GM12878 (cell line): ENCODE measurements around the gene ASAP3. TPM values are rescaled to one million over a fixed set of nuclear protein-coding genes. Genes with fewer than 3 reads are reported as not detected.

Experiments used
- ATAC-seq: fragments of 200-7000 bp; cut with Tn5 transposase; 3 replicates; pipeline ENCODE4 v1.9.1; 2020; ENCODE audit warnings: mild to moderate bottlenecking, moderate library complexity
- BruUV-seq: library from RNA; stranded (reverse); fragments of 400-500 nt; replicated peaks from 2 replicates; lab custom pipeline; 2021; lab: Mats Ljungman, UMichigan
- CTCF ChIA-PET: fragments of 300-600 bp; sonication (Branson Sonifier 250); formaldehyde crosslinking; extraction: SDS; loops from one replicate; lab custom pipeline; 2021; ENCODE audit warnings: inconsistent platforms; lab: Yijun Ruan, JAX
- POLR2A ChIA-PET: fragments of 350-600 bp; formaldehyde crosslinking; extraction: SDS; loops from one replicate; lab custom pipeline; 2021; ENCODE audit warnings: inconsistent platforms; lab: Charles Lee
- RAD21 ChIA-PET: fragments of 300-600 bp; sonication (Branson Sonifier 250); formaldehyde crosslinking; loops from one replicate; lab custom pipeline; 2023; ENCODE audit warnings: antibody characterized with exemption; ENCODE audit not compliant: unreplicated experiment; lab: Charles Lee
- SMC1A ChIA-PET: fragments of 300-600 bp; sonication (Branson Sonifier 250); formaldehyde crosslinking; loops from one replicate; lab custom pipeline; 2023; ENCODE audit not compliant: unreplicated experiment, uncharacterized antibody; lab: Charles Lee
- DNase-seq: peaks from one replicate; pipeline ENCODE4 v3.0.0-alpha.2; 2011; ENCODE audit warnings: low read depth, low spot score
- FAIRE-seq: peaks from 3 replicates; lab custom pipeline; 2011; peaks lifted over from hg19 to GRCh38; lab: Jason Lieb, UNC
- H2AFZ ChIP-seq: 2 replicates; pipeline ENCODE4 v1.6.0; 2011; ENCODE audit warnings: low read depth, low read length, control low read depth; ENCODE audit not compliant: control insufficient read depth
- H3K27ac ChIP-seq: 2 replicates; pipeline ENCODE4 v1.5.1; 2011; ENCODE audit warnings: control low read depth; ENCODE audit not compliant: control insufficient read depth, insufficient read depth
- H3K27me3 ChIP-seq, 2 experiments: replicated peaks in 1 of 2; 2 replicates each; pipeline versions ENCODE4 v1.6.0 to v1.6.1; 2011; ENCODE audit warnings: low read length in 1 of 2; ENCODE audit not compliant: control insufficient read depth in 2 of 2, insufficient read depth in 2 of 2
- H3K36me3 ChIP-seq, 2 experiments: 2 replicates each; pipeline ENCODE4 v1.5.1; 2011; ENCODE audit warnings: low read length in 1 of 2; ENCODE audit not compliant: control insufficient read depth in 2 of 2, insufficient read depth in 2 of 2
- H3K4me1 ChIP-seq: 2 replicates; pipeline ENCODE4 v1.6.1; 2011; ENCODE audit warnings: mild to moderate bottlenecking, low read length, moderate library complexity, mixed read lengths; ENCODE audit not compliant: control insufficient read depth, insufficient read depth
- H3K4me2 ChIP-seq: 2 replicates; pipeline ENCODE4 v1.6.0; 2011; ENCODE audit warnings: control low read depth; ENCODE audit not compliant: control insufficient read depth, insufficient read depth
- H3K4me3 ChIP-seq: fragments of 200-600 bp; sonication (generic); 2 replicates; pipeline ENCODE4 v1.5.1; 2016
- H3K79me2 ChIP-seq: 2 replicates; pipeline ENCODE4 v1.6.0; 2011; ENCODE audit warnings: low read length; ENCODE audit not compliant: control insufficient read depth, insufficient read depth
- H3K9ac ChIP-seq: 2 replicates; pipeline ENCODE4 v1.8.0; 2011; ENCODE audit warnings: low read length, control low read depth, mixed read lengths; ENCODE audit not compliant: control insufficient read depth, insufficient read depth
- H3K9me3 ChIP-seq: replicated peaks from 3 replicates; pipeline ENCODE4 v1.5.1; 2011; ENCODE audit warnings: mild to moderate bottlenecking, low read length; ENCODE audit not compliant: control insufficient read depth, insufficient read depth
- H4K20me1 ChIP-seq: 2 replicates; pipeline ENCODE4 v1.6.0; 2011; ENCODE audit not compliant: control insufficient read depth, insufficient read depth
- CBX3 ChIP-seq: fragments of 200-600 bp; sonication (generic); IDR thresholded peaks from 2 replicates; pipeline ENCODE4 v1.6.1; 2016; ENCODE audit warnings: low read depth, borderline replicate concordance
- IKZF1 ChIP-seq: fragments of 450-650 bp; conservative IDR thresholded peaks from 2 replicates; pipeline ENCODE4 v1.6.1; 2017; ENCODE audit warnings: antibody characterized with exemption, mild to moderate bottlenecking
- POLR2A ChIP-seq: IDR thresholded peaks from 2 replicates; pipeline ENCODE4 v1.6.1; 2011; ENCODE audit warnings: low read depth, mild to moderate bottlenecking, low read length
- TCF3 ChIP-seq: IDR thresholded peaks from 2 replicates; pipeline ENCODE4 v1.6.1; 2012; ENCODE audit warnings: low read depth, mild to moderate bottlenecking, low read length, borderline replicate concordance; ENCODE audit not compliant: insufficient read depth
- WGBS: methylation state at CpG from one replicate; pipeline ENCODE4 v1.1.6; 2016; ENCODE audit warnings: low lambda C conversion rate; ENCODE audit not compliant: insufficient replicate concordance, insufficient coverage; ENCODE audit errors: missing lambda C conversion rate; 5-methylcytosine and 5-hydroxymethylcytosine counted together
- in situ Hi-C: fragments of 300-500 bp; cut with MboI; formaldehyde crosslinking; loops from 9 replicates; pipeline ENCODE4 v1.14.3; 2018; ENCODE audit warnings: mixed read lengths
- intact Hi-C: fragments of 100-400 bp; cut with micrococcal nuclease; formaldehyde crosslinking; loops from one replicate; pipeline ENCODE4 v1.14.2; 2022; ENCODE audit not compliant: unreplicated experiment
- polyA plus RNA-seq, 11 experiments: library from polyadenylated mRNA; depleted of rRNA in 4 of 11; unstranded in 6 of 11; stranded (reverse) in 5 of 11; fragments of >200 nt; fragmentation: Nextera tagmentation in 4 of 11; fragmentation: Illumina TruSeq in 1 of 11; extraction: Ambion mirVana in 4 of 11; extraction: Trizol in 1 of 11; gene quantifications; 1 replicate in 1 of 11; 2 replicates in 10 of 11; pipeline versions ENCODE4 v1.2.1 to v1.2.3, GENCODE V29; 2011 to 2016; ENCODE audit warnings: inconsistent platforms in 2 of 11, missing spikeins in 2 of 11, low read depth in 1 of 11
- total RNA-seq, 4 experiments: library from RNA; depleted of rRNA in 3 of 4; stranded (reverse); fragments of >200 nt in 3 of 4; fragmentation: Illumina TruSeq in 1 of 4; extraction: Trizol in 1 of 4; gene quantifications; 2 replicates each; pipeline versions ENCODE4 v1.2.1 to v1.2.3, GENCODE V29; 2013 to 2021
- TF ChIP-seq, protein P1 (sequence below): fragments of 450-650 bp; conservative IDR thresholded peaks from 2 replicates; pipeline ENCODE4 v1.6.1; 2017; ENCODE audit warnings: mild to moderate bottlenecking, moderate library complexity
- TF ChIP-seq, protein P2 (sequence below): fragments of 450-650 bp; IDR thresholded peaks from 2 replicates; pipeline ENCODE4 v1.6.1; 2017; ENCODE audit warnings: mild to moderate bottlenecking
- TF ChIP-seq, protein P3 (sequence below): fragments of 450-650 bp; IDR thresholded peaks from 2 replicates; pipeline ENCODE4 v1.6.1; 2017; ENCODE audit warnings: antibody characterized with exemption, mild to moderate bottlenecking, moderate library complexity

The ASAP3 gene
- total and polyA plus RNA-seq, 10 of the 15 experiments (the other 5 are each of a cell fraction or from before 2014, with no cell fraction given), result 0.04 to 0.92 (median 0.34) TPM; not detected in 1

DNA sequence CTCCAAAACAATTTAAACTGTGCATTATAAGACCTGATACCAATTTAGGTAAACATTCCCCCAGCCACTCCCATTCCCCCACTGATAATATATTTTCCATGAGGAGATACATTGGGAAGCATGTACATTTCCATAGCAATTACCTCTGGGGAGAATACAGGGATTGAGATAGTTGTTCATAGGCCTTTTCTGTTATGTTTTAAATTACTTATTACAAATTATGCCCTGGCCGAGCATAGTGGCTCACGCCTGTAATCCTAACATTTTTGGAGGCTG is 4.4 kb downstream of the ASAP3 start:
- Histone ChIP-seq H3K79me2 (no peaks in the 10 kb centered on the region), H3K36me3 (no peaks in the 10 kb centered on the region), H3K4me2 (no peak overlapping the region), H3K9me3 (no peaks in the 10 kb centered on the region)
- SMC1A ChIA-PET, result interaction anchor here (0.7 kb wide), 1 partner anchor 75 kb away, joined by 3 read pairs; no protein-coding TSS in a partner anchor
- TF ChIP-seq, protein P1, sequence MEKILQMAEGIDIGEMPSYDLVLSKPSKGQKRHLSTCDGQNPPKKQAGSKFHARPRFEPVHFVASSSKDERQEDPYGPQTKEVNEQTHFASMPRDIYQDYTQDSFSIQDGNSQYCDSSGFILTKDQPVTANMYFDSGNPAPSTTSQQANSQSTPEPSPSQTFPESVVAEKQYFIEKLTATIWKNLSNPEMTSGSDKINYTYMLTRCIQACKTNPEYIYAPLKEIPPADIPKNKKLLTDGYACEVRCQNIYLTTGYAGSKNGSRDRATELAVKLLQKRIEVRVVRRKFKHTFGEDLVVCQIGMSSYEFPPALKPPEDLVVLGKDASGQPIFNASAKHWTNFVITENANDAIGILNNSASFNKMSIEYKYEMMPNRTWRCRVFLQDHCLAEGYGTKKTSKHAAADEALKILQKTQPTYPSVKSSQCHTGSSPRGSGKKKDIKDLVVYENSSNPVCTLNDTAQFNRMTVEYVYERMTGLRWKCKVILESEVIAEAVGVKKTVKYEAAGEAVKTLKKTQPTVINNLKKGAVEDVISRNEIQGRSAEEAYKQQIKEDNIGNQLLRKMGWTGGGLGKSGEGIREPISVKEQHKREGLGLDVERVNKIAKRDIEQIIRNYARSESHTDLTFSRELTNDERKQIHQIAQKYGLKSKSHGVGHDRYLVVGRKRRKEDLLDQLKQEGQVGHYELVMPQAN, result no peak
- TF ChIP-seq, protein P2, sequence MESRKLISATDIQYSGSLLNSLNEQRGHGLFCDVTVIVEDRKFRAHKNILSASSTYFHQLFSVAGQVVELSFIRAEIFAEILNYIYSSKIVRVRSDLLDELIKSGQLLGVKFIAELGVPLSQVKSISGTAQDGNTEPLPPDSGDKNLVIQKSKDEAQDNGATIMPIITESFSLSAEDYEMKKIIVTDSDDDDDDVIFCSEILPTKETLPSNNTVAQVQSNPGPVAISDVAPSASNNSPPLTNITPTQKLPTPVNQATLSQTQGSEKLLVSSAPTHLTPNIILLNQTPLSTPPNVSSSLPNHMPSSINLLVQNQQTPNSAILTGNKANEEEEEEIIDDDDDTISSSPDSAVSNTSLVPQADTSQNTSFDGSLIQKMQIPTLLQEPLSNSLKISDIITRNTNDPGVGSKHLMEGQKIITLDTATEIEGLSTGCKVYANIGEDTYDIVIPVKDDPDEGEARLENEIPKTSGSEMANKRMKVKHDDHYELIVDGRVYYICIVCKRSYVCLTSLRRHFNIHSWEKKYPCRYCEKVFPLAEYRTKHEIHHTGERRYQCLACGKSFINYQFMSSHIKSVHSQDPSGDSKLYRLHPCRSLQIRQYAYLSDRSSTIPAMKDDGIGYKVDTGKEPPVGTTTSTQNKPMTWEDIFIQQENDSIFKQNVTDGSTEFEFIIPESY, result no peak
- TF ChIP-seq TCF3, result no peak
- TF ChIP-seq POLR2A, result no peak
- TF ChIP-seq CBX3, result no peak
- TF ChIP-seq, protein P3, sequence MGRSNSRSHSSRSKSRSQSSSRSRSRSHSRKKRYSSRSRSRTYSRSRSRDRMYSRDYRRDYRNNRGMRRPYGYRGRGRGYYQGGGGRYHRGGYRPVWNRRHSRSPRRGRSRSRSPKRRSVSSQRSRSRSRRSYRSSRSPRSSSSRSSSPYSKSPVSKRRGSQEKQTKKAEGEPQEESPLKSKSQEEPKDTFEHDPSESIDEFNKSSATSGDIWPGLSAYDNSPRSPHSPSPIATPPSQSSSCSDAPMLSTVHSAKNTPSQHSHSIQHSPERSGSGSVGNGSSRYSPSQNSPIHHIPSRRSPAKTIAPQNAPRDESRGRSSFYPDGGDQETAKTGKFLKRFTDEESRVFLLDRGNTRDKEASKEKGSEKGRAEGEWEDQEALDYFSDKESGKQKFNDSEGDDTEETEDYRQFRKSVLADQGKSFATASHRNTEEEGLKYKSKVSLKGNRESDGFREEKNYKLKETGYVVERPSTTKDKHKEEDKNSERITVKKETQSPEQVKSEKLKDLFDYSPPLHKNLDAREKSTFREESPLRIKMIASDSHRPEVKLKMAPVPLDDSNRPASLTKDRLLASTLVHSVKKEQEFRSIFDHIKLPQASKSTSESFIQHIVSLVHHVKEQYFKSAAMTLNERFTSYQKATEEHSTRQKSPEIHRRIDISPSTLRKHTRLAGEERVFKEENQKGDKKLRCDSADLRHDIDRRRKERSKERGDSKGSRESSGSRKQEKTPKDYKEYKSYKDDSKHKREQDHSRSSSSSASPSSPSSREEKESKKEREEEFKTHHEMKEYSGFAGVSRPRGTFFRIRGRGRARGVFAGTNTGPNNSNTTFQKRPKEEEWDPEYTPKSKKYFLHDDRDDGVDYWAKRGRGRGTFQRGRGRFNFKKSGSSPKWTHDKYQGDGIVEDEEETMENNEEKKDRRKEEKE, result no peak
- no peak for TF ChIP-seq IKZF1
- TF ChIP-seq, all 136 proteins: peak for 0
- BruUV-seq, result no TSS peak
- no peak overlapping the region for H3K4me3 ChIP-seq
- in situ Hi-C loops, result no loop called here
- CTCF ChIA-PET, result interaction anchor here (1.0 kb wide), 1 partner anchor 16 kb away, joined by 3 read pairs; no protein-coding TSS in a partner anchor
- 7% methylated on average over 2 of the region's 2 CpGs for WGBS
- intact Hi-C loops, result no loop called here
- H3K27ac ChIP-seq, result no peak overlapping the region
- peaks cover 15% of the 10 kb centered on the region for H3K4me1 ChIP-seq
- FAIRE-seq (no peak), ATAC-seq (no peak), DNase-seq (no peak)
- RAD21 ChIA-PET, result no interaction called here
- POLR2A ChIA-PET, result no interaction called here
- H3K27me3 ChIP-seq, result peaks cover 6 to 9% of the 10 kb centered on the region in 2 experiments
- H2AFZ ChIP-seq, result no peak overlapping the region
- H3K9ac ChIP-seq, result no peak overlapping the region
- no peaks in the 10 kb centered on the region for H4K20me1 ChIP-seq
